Stomach (tissue), 4 donors: Measurements from ENCODE around the gene HECW1.
A peak's percentile ranks its signal among the peaks of the same experiment; 100 is the strongest.

Experiments
- POLR2A ChIP-seq, 4 donors: fragments of 450-650 bp; IDR thresholded peaks; one replicate each; pipeline ENCODE4 v1.6.1; 2016; ENCODE audit warnings: antibody characterized with exemption in 4 of 4, control low read depth in 2 of 4, mild to moderate bottlenecking in 1 of 4, moderate library complexity in 1 of 4
- POLR2AphosphoS5 ChIP-seq, 3 donors: sonication (generic); formaldehyde crosslinking; IDR thresholded peaks; one replicate each; pipeline ENCODE4 v1.6.1; 2016; ENCODE audit warnings: antibody characterized with exemption in 3 of 3
- TF ChIP-seq, protein P1 (sequence below), 7 experiments: fragments of 450-650 bp in 4 of 7; fragments of 200-600 bp in 3 of 7; sonication (generic) in 3 of 7; IDR thresholded peaks; one replicate each; pipeline ENCODE4 v1.5.1; 2016 to 2019; ENCODE audit warnings: antibody characterized with exemption in 7 of 7, control low read depth in 2 of 7, mild to moderate bottlenecking in 1 of 7

DNA sequence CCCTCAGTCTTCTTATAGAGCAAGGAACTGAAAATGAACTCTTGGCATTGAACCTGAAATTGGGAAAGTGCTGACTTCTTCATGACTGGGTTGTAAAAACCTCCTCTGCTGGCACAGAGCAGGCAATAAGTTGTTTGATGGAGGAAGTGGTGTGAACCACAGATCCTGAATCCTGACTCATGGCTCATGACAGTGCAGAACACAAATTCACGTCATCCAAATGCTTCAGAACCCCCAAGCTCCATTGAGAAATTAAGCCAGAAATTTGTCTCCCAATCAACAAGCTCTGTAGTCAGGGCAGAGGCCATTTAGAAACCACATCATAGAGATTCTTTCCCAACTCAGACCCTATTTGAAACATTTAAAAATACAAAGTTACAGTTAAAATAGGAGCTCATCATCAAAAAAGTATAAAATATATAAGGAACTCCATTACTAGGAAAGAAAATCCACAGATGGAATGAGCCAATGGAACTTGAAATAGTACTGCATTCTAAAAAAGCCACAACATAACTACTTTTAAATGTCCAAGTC lies 460.1 kb downstream of the HECW1 start:
- TF ChIP-seq POLR2A (IDR thresholded peaks at IDR 0.05) (no peak), POLR2AphosphoS5 (IDR thresholded peaks at IDR 0.05) (peak in 2 of 3 donors; percentile 25 to 46)
- TF ChIP-seq, protein P1, sequence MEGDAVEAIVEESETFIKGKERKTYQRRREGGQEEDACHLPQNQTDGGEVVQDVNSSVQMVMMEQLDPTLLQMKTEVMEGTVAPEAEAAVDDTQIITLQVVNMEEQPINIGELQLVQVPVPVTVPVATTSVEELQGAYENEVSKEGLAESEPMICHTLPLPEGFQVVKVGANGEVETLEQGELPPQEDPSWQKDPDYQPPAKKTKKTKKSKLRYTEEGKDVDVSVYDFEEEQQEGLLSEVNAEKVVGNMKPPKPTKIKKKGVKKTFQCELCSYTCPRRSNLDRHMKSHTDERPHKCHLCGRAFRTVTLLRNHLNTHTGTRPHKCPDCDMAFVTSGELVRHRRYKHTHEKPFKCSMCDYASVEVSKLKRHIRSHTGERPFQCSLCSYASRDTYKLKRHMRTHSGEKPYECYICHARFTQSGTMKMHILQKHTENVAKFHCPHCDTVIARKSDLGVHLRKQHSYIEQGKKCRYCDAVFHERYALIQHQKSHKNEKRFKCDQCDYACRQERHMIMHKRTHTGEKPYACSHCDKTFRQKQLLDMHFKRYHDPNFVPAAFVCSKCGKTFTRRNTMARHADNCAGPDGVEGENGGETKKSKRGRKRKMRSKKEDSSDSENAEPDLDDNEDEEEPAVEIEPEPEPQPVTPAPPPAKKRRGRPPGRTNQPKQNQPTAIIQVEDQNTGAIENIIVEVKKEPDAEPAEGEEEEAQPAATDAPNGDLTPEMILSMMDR (IDR thresholded peaks at IDR 0.05): no peak
